DOHH2 (cell line): ENCODE results near the gene MARCHF3.

Experiments used
- H3F3A ChIP-seq: fragments of 200-600 bp; sonication (generic), shearing (Covaris generic); 2 replicates; pipeline ENCODE4 v1.6.0; 2016; ENCODE audit warnings: antibody characterized with exemption, mild to moderate bottlenecking; ENCODE audit not compliant: control insufficient read depth, insufficient read depth
- H3K27ac ChIP-seq: fragments of 200-600 bp; sonication (generic); 2 replicates; pipeline ENCODE4 v1.5.1; 2014; ENCODE audit warnings: low read depth, mild to moderate bottlenecking, low read length, moderate library complexity
- H3K27me3 ChIP-seq: fragments of 200-600 bp; sonication (generic); 2 replicates; pipeline ENCODE4 v1.6.1; 2014; ENCODE audit warnings: mild to moderate bottlenecking, low read length, mixed read lengths; ENCODE audit not compliant: control insufficient read depth
- H3K36me3 ChIP-seq: fragments of 200-600 bp; sonication (generic); 2 replicates; pipeline ENCODE4 v1.6.1; 2014; ENCODE audit warnings: mild to moderate bottlenecking, low read length, moderate library complexity, mixed read lengths; ENCODE audit not compliant: control insufficient read depth
- H3K4me1 ChIP-seq: fragments of 200-600 bp; sonication (generic); 2 replicates; pipeline ENCODE4 v1.6.1; 2014; ENCODE audit warnings: mild to moderate bottlenecking, low read length, mixed read lengths; ENCODE audit not compliant: control insufficient read depth
- H3K4me2 ChIP-seq: fragments of 200-600 bp; sonication (generic); 2 replicates; pipeline ENCODE4 v1.6.0; 2014; ENCODE audit warnings: mild to moderate bottlenecking, low read length, moderate library complexity
- H3K4me3 ChIP-seq: fragments of 200-600 bp; sonication (generic); 2 replicates; pipeline ENCODE4 v1.5.1; 2014; ENCODE audit warnings: mild to moderate bottlenecking, low read length, mixed read lengths
- H3K79me2 ChIP-seq: fragments of 200-600 bp; sonication (generic); 2 replicates; pipeline ENCODE4 v1.6.1; 2014; ENCODE audit warnings: mild to moderate bottlenecking, low read length, mixed read lengths; ENCODE audit not compliant: control insufficient read depth
- H3K9me2 ChIP-seq: fragments of 200-600 bp; sonication (generic); replicated peaks from 2 replicates; pipeline ENCODE4 v1.6.1; 2014; ENCODE audit warnings: mild to moderate bottlenecking, low read length, mixed read lengths; ENCODE audit not compliant: control insufficient read depth
- H3K9me3 ChIP-seq: fragments of 200-600 bp; sonication (generic); 2 replicates; pipeline ENCODE4 v1.6.1; 2014; ENCODE audit warnings: antibody characterized with exemption, low read length, mixed read lengths; ENCODE audit not compliant: control insufficient read depth, insufficient read depth
- H4K20me1 ChIP-seq: fragments of 200-600 bp; sonication (generic); 2 replicates; pipeline ENCODE4 v1.6.0; 2014; ENCODE audit warnings: low read depth, mild to moderate bottlenecking, antibody characterized with exemption, low read length, moderate library complexity; ENCODE audit not compliant: control insufficient read depth, insufficient read depth
- CTCF ChIP-seq: fragments of 200-600 bp; sonication (generic); IDR thresholded peaks from one replicate; pipeline ENCODE4 v1.5.1; 2014; ENCODE audit warnings: antibody characterized with exemption, mild to moderate bottlenecking, low read depth, low read length; ENCODE audit not compliant: poor library complexity, severe bottlenecking
- EZH2phosphoT487 ChIP-seq: fragments of 200-600 bp; sonication (generic); IDR thresholded peaks from 2 replicates; pipeline ENCODE4 v1.6.1; 2017; ENCODE audit warnings: borderline replicate concordance, mild to moderate bottlenecking, antibody characterized with exemption, low read length, moderate library complexity, mixed read lengths

Gene MARCHF3

DNA sequence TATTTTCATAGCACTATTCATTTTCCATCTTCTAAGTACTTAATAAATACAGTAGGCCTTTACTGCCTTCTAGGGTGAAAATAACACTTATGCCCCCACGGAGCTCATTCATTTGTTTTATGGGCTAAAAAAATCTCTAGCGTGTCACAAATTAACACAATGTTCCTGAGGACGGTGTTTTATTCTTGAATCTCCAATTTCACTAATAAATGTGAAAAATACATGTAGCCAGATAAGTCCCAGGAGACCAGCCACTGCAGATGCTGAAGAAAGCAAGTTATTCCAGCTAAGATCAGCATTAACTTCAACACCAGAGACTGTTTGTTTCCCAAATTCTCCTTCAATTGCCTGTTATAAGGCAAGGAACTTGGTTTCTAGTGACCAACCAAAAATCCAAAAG lies 102.3 kb downstream of the MARCHF3 start:
- H3K36me3 ChIP-seq: no peaks in the 10 kb centered on the region
- no peaks in the 10 kb centered on the region for H3K4me1 ChIP-seq
- H3K4me3 ChIP-seq: no peak overlapping the region
- TF ChIP-seq EZH2phosphoT487 (no peak), CTCF (no peak)
- no peaks in the 10 kb centered on the region for H4K20me1 ChIP-seq
- H3K27ac ChIP-seq: no peak overlapping the region
- no peaks in the 10 kb centered on the region for H3K9me2 ChIP-seq
- no peaks in the 10 kb centered on the region for H3K9me3 ChIP-seq
- no peaks in the 10 kb centered on the region for H3K27me3 ChIP-seq
- H3K4me2 ChIP-seq: no peak overlapping the region
- no peaks in the 10 kb centered on the region for H3F3A ChIP-seq
- H3K79me2 ChIP-seq: no peaks in the 10 kb centered on the region

DNA sequence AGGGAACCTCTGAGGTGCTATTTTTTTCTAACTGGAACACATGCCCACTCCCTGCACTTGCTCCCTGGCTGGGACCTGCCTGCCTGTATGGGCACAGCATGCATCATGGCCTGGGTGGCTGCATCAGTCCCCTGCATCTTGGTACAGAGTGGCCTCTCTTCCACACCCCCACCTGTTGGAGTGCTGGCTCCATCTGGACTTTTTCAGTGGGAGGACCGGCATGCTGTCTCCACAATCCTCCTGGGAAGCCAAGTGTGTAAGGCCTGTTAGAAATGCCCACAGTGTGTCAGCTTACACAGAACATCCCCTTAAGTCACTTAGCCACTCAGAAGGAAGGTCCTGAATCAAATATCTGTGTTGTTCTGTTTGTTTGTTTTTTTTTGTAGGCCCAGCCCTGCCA lies 102.9 kb downstream of the MARCHF3 start:
- Histone ChIP-seq H3F3A (no peaks in the 10 kb centered on the region), H4K20me1 (no peaks in the 10 kb centered on the region), H3K9me2 (no peaks in the 10 kb centered on the region), H3K4me2 (no peak overlapping the region), H3K4me1 (no peaks in the 10 kb centered on the region), H3K27ac (no peak overlapping the region), H3K79me2 (no peaks in the 10 kb centered on the region), H3K36me3 (no peaks in the 10 kb centered on the region), H3K27me3 (no peaks in the 10 kb centered on the region), H3K4me3 (no peak overlapping the region), H3K9me3 (no peaks in the 10 kb centered on the region)
- no peak for TF ChIP-seq EZH2phosphoT487
- TF ChIP-seq CTCF: no peak

- Histone ChIP-seq H3K27me3 (no peaks in the 10 kb centered on the region), H3K4me1 (no peaks in the 10 kb centered on the region), H3K27ac (no peak overlapping the region), H3K4me2 (no peak overlapping the region), H4K20me1 (no peaks in the 10 kb centered on the region), H3K79me2 (no peaks in the 10 kb centered on the region), H3K9me3 (no peaks in the 10 kb centered on the region), H3K36me3 (no peaks in the 10 kb centered on the region), H3K9me2 (no peaks in the 10 kb centered on the region), H3F3A (no peaks in the 10 kb centered on the region), H3K4me3 (no peak overlapping the region)
- TF ChIP-seq EZH2phosphoT487: no peak
- TF ChIP-seq CTCF: no peak
Observed at GRCh38 chr5:126926187-126926586, 104.2 kb downstream of the MARCHF3 start.

GRCh38 chr5:126925482-126925881 lies 104.9 kb downstream of the MARCHF3 start:
- Histone ChIP-seq H3K4me2 (no peak overlapping the region), H3K9me3 (no peaks in the 10 kb centered on the region), H3K79me2 (no peaks in the 10 kb centered on the region), H3K4me1 (no peaks in the 10 kb centered on the region), H4K20me1 (no peaks in the 10 kb centered on the region), H3K27ac (no peak overlapping the region), H3K36me3 (no peaks in the 10 kb centered on the region), H3K9me2 (no peaks in the 10 kb centered on the region), H3K4me3 (no peak overlapping the region), H3F3A (no peaks in the 10 kb centered on the region), H3K27me3 (no peaks in the 10 kb centered on the region)
- TF ChIP-seq EZH2phosphoT487: no peak
- no peak for TF ChIP-seq CTCF
